K562 (cell line): ENCODE data around the gene COL26A1. TPM values are rescaled to one million over a fixed set of nuclear protein-coding genes. Genes with fewer than 3 reads are reported as not detected.

ENCODE experiments used
- ATAC-seq: fragments of 200-7000 bp; cut with Tn5 transposase; 3 replicates; pipeline ENCODE4 v1.9.1; 2020; ENCODE audit warnings: moderate library complexity
- BruUV-seq: library from RNA; stranded (reverse); fragments of 400-500 nt; replicated peaks from 2 replicates; lab custom pipeline; 2021; lab: Mats Ljungman, UMichigan
- CTCF ChIA-PET: fragments of 300-600 bp; formaldehyde crosslinking; extraction: SDS; loops from one replicate; lab custom pipeline; 2021; ENCODE audit warnings: low intra/inter-chr PET ratio; lab: Yijun Ruan, JAX
- POLR2A ChIA-PET: fragments of 300-600, 350-650 bp; sonication (Branson Sonifier 250); formaldehyde crosslinking; extraction: SDS; loops from one replicate; lab custom pipeline; 2021; ENCODE audit warnings: antibody characterized with exemption, inconsistent platforms; lab: Yijun Ruan, JAX
- DNase-seq, 4 experiments: peaks; one replicate each; pipeline versions ENCODE4 v3.0.0 to v3.0.0-alpha.2; 2011 to 2018; ENCODE audit warnings: low spot score in 3 of 4, mixed read lengths in 3 of 4; ENCODE audit errors: extremely low read depth in 1 of 4
- FAIRE-seq: peaks from 2 replicates; lab custom pipeline; 2011; peaks lifted over from hg19 to GRCh38; lab: Jason Lieb, UNC
- H2AFZ ChIP-seq: 2 replicates; pipeline ENCODE4 v1.6.0; 2011; ENCODE audit warnings: low read depth, low read length, control low read depth, inconsistent platforms
- H3K27ac ChIP-seq: fragments of 200-600 bp; 3 replicates; pipeline ENCODE4 v1.8.0; 2011; ENCODE audit warnings: low read depth, mild to moderate bottlenecking, control low read depth, inconsistent platforms, low read length, moderate library complexity, mixed read lengths; ENCODE audit errors: extremely low read depth
- H3K27me3 ChIP-seq, 2 experiments: fragments of 300-600 bp in 1 of 2; 2 replicates in 1 of 2; 3 replicates in 1 of 2; pipeline versions ENCODE4 v1.6.0 to v1.8.0; 2011; ENCODE audit warnings: inconsistent platforms in 2 of 2, low read length in 2 of 2, mild to moderate bottlenecking in 1 of 2, mixed read lengths in 1 of 2, moderate library complexity in 1 of 2; ENCODE audit not compliant: control insufficient read depth in 2 of 2, insufficient read depth in 2 of 2
- H3K36me3 ChIP-seq: fragments of 300-600 bp; 3 replicates; pipeline ENCODE4 v1.8.0; 2011; ENCODE audit warnings: mild to moderate bottlenecking, low read length, inconsistent platforms; ENCODE audit not compliant: control insufficient read depth, insufficient read depth
- H3K4me1 ChIP-seq, 2 experiments: fragments of 200-600 bp in 1 of 2; replicated peaks in 1 of 2; 2 replicates in 1 of 2; 3 replicates in 1 of 2; pipeline versions ENCODE4 v1.5.1 to v1.8.0; 2011; ENCODE audit warnings: inconsistent platforms in 2 of 2, low read length in 2 of 2, mild to moderate bottlenecking in 1 of 2, mixed read lengths in 1 of 2, moderate library complexity in 1 of 2; ENCODE audit not compliant: control insufficient read depth in 2 of 2, insufficient read depth in 2 of 2
- H3K4me2 ChIP-seq: 2 replicates; pipeline ENCODE4 v1.6.1; 2011; ENCODE audit warnings: low read length, control low read depth, inconsistent platforms, mixed read lengths; ENCODE audit not compliant: insufficient read depth
- H3K4me3 ChIP-seq: fragments of 200-600 bp; sonication (generic), shearing (Covaris generic); 2 replicates; pipeline ENCODE4 v1.5.1; 2016; ENCODE audit warnings: control low read depth, inconsistent platforms
- H3K79me2 ChIP-seq: fragments of 200-600 bp; 3 replicates; pipeline ENCODE4 v1.8.0; 2011; ENCODE audit warnings: low read length, inconsistent platforms; ENCODE audit not compliant: control insufficient read depth, insufficient read depth
- H3K9ac ChIP-seq, 2 experiments: 2 replicates each; pipeline versions ENCODE4 v1.6.0 to v1.6.1; 2011; ENCODE audit warnings: low read depth in 2 of 2, low read length in 2 of 2, control low read depth in 1 of 2, inconsistent platforms in 1 of 2, mild to moderate bottlenecking in 1 of 2, mixed read lengths in 1 of 2; ENCODE audit not compliant: insufficient read depth in 1 of 2
- H3K9me1 ChIP-seq: one replicate; pipeline ENCODE4 v1.6.0; 2011; ENCODE audit warnings: inconsistent platforms, mild to moderate bottlenecking, low read length, moderate library complexity; ENCODE audit not compliant: control insufficient read depth, insufficient read depth
- H3K9me3 ChIP-seq: replicated peaks from 2 replicates; pipeline ENCODE4 v1.5.1; 2011; ENCODE audit warnings: low read depth, low read length, inconsistent platforms; ENCODE audit not compliant: control insufficient read depth, insufficient read depth
- H4K20me1 ChIP-seq: replicated peaks from 2 replicates; pipeline ENCODE4 v1.6.1; 2011; ENCODE audit warnings: low read length, inconsistent platforms, mixed read lengths; ENCODE audit not compliant: control insufficient read depth, insufficient read depth
- CEBPZ ChIP-seq: fragments of 150-350 bp; IDR thresholded peaks from 2 replicates; pipeline ENCODE4 v1.6.1; 2014; ENCODE audit warnings: low read depth, mild to moderate bottlenecking, low read length, borderline replicate concordance
- MYNN ChIP-seq, 2 experiments: sonication (generic); formaldehyde crosslinking in 1 of 2; IDR thresholded peaks; 2 replicates each; pipeline versions ENCODE4 v1.5.0 to v1.6.1; 2016 to 2020; ENCODE audit warnings: antibody characterized with exemption in 1 of 2, missing genetic modification reagents in 1 of 2
- SETDB1 ChIP-seq: IDR thresholded peaks from one replicate; pipeline ENCODE4 v1.6.1; 2012; ENCODE audit warnings: low read length, control low read depth, inconsistent platforms
- SIN3A ChIP-seq, 2 experiments: fragments of 150-350 bp in 1 of 2; IDR thresholded peaks; 2 replicates each; pipeline ENCODE4 v1.6.1; 2011 to 2016; ENCODE audit warnings: borderline replicate concordance in 2 of 2, low read depth in 2 of 2, low read length in 2 of 2, mild to moderate bottlenecking in 2 of 2, moderate library complexity in 2 of 2; ENCODE audit not compliant: control insufficient read depth in 1 of 2
- ZNF197 ChIP-seq: fragments of 200-800 bp; sonication (Bioruptor generic); IDR thresholded peaks from 2 replicates; pipeline ENCODE4 v1.6.1; 2016; ENCODE audit warnings: low read depth, missing genetic modification characterization, missing compliant biosample characterization
- ZNF395 ChIP-seq: fragments of 200-800 bp; sonication (Bioruptor generic); IDR thresholded peaks from 2 replicates; pipeline ENCODE4 v1.6.1; 2017; ENCODE audit warnings: missing genetic modification characterization, missing compliant biosample characterization
- WGBS: fragments of 100-300 bp; shearing (Covaris generic); methylation state at CpG from one replicate; pipeline ENCODE4 v1.1.6; 2016; ENCODE audit warnings: low coverage, mixed read lengths; ENCODE audit not compliant: insufficient coverage; ENCODE audit errors: missing lambda C conversion rate; 5-methylcytosine and 5-hydroxymethylcytosine counted together
- in situ Hi-C: fragments of 300-500 bp; cut with MboI; formaldehyde crosslinking; loops from 4 replicates; pipeline ENCODE4 v1.15.0; 2018; ENCODE audit warnings: inconsistent platforms, mixed read lengths
- intact Hi-C: fragments of 100-400 bp; cut with micrococcal nuclease; formaldehyde crosslinking; loops from 2 replicates; pipeline ENCODE4 v1.14.2; 2022
- polyA plus RNA-seq, 8 experiments: library from polyadenylated mRNA; depleted of rRNA in 4 of 8; stranded (reverse) in 5 of 8; unstranded in 3 of 8; fragments of >200 nt; fragmentation: Nextera tagmentation in 2 of 8; fragmentation: Illumina TruSeq in 1 of 8; extraction: Ambion mirVana in 2 of 8; extraction: Trizol in 1 of 8; gene quantifications; 2 replicates each; pipeline versions ENCODE4 v1.2.1 to v1.2.3, GENCODE V29; 2011 to 2014; ENCODE audit warnings: inconsistent platforms in 1 of 8, missing spikeins in 1 of 8
- total RNA-seq, 7 experiments: library from RNA; depleted of rRNA in 6 of 7; stranded (reverse); fragments of >200 nt in 6 of 7; fragmentation: Illumina TruSeq in 2 of 7; extraction: Trizol in 2 of 7; gene quantifications; 2 replicates each; pipeline versions ENCODE4 v1.2.1 to v1.2.3, GENCODE V29; 2011 to 2021; ENCODE audit warnings: low replicate concordance in 1 of 7

Gene COL26A1
- total and polyA plus RNA-seq, 9 of the 15 experiments (the other 6 are each of a cell fraction or from before 2014, with no cell fraction given): 0.04 to 0.39 (median 0.07) TPM; not detected in 5

- BruUV-seq: no TSS peak
- in situ Hi-C loops: no loop called here
- no peaks in the 10 kb centered on the region; the same call in 1 of the 2 replicates for H4K20me1 ChIP-seq
- H2AFZ ChIP-seq: no peak overlapping the region
- POLR2A ChIA-PET: no interaction called here
- no peak overlapping the region for H3K4me3 ChIP-seq
- CTCF ChIA-PET: no interaction called here
- intact Hi-C loops: loop anchor here (10.0 kb wide), 1 partner anchor 49 kb away; no protein-coding TSS in a partner anchor
- no peaks in the 10 kb centered on the region for H3K79me2 ChIP-seq
- no peak for FAIRE-seq
- peaks cover 14 to 38% of the 10 kb centered on the region in 2 experiments; a peak in 3 of 5 replicates for H3K27me3 ChIP-seq
- H3K4me2 ChIP-seq: no peak overlapping the region
- H3K27ac ChIP-seq: no peak overlapping the region
- peaks cover 0 to 12% of the 10 kb centered on the region in 2 experiments; a peak in 2 of 5 replicates for H3K4me1 ChIP-seq
- ATAC-seq: no peak
- no peaks in the 10 kb centered on the region for H3K9me3 ChIP-seq
- H3K36me3 ChIP-seq: no peaks in the 10 kb centered on the region
- TF ChIP-seq ZNF197: no peak
- no peak for TF ChIP-seq ZNF395 (CRISPR knock-in tag)
- TF ChIP-seq SIN3A (IDR thresholded peaks at IDR 0.05; ENCODE audit: borderline replicate concordance in 2 of 2, control insufficient read depth in 1 of 2, low read depth in 2 of 2, low read length in 2 of 2): no peak
- no peak for TF ChIP-seq MYNN (IDR thresholded peaks at IDR 0.05)
- TF ChIP-seq MYNN (CRISPR knock-in tag; IDR thresholded peaks at IDR 0.05): no peak
- TF ChIP-seq CEBPZ: no peak
- no peak for TF ChIP-seq SETDB1
- no peak for DNase-seq
- no peak overlapping the region for H3K9ac ChIP-seq
- H3K9me1 ChIP-seq: no peaks in the 10 kb centered on the region
- WGBS: 7% methylated on average over 2 of the region's 2 CpGs
Measured at GRCh38 chr7:101365956-101366355, 3.3 kb downstream of the COL26A1 start.
